Mesothelial cell of epicardium (in vitro differentiated cells): ENCODE measurements around the gene GLDC. TPM values are rescaled to one million over a fixed set of nuclear protein-coding genes. Genes with fewer than 3 reads are reported as not detected.
A peak's percentile ranks its signal among the peaks of the same experiment; 100 is the strongest.

ENCODE experiments used
- DNase-seq, 2 experiments: peaks; one replicate each; pipeline ENCODE4 v3.0.0; 2021; ENCODE audit warnings: low spot score in 2 of 2; ENCODE audit not compliant: unreplicated experiment in 2 of 2
- H3K27ac Mint-ChIP-seq: 2 replicates; pipeline ENCODE4 v1.8.0; 2021; ENCODE audit warnings: mixed read lengths
- H3K27me3 Mint-ChIP-seq: 2 replicates; pipeline ENCODE4 v1.8.0; 2021; ENCODE audit warnings: low read depth, mixed read lengths
- H3K36me3 Mint-ChIP-seq: 2 replicates; pipeline ENCODE4 v1.8.0; 2021; ENCODE audit warnings: mixed read lengths
- H3K4me1 Mint-ChIP-seq: 2 replicates; pipeline ENCODE4 v1.8.0; 2021; ENCODE audit warnings: mixed read lengths
- H3K4me3 Mint-ChIP-seq: 2 replicates; pipeline ENCODE4 v1.8.0; 2021; ENCODE audit warnings: mild to moderate bottlenecking, moderate library complexity, mixed read lengths
- H3K9me3 Mint-ChIP-seq: 2 replicates; pipeline ENCODE4 v1.8.0; 2021; ENCODE audit warnings: mixed read lengths
- CTCF ChIP-seq: fragments of 200-600 bp; sonication (generic); IDR thresholded peaks from one replicate; pipeline ENCODE4 v1.5.0; 2021; ENCODE audit warnings: antibody characterized with exemption; ENCODE audit not compliant: unreplicated experiment
- total RNA-seq: library from RNA; stranded (reverse); gene quantifications from 3 replicates; pipeline ENCODE4 v1.2.1, GENCODE V29; 2021

The GLDC gene
- total RNA-seq, 1 donor from 2014 or later, result 2.0 TPM

GRCh38 chr9:6644346-6645104 lies 1.0 kb downstream of the GLDC start:
- TF ChIP-seq CTCF, result no peak
- no peaks in the 10 kb centered on the region for H3K36me3 Mint-ChIP-seq
- H3K9me3 Mint-ChIP-seq, result no peaks in the 10 kb centered on the region
- no peak for DNase-seq
- peaks cover 69% of the 10 kb centered on the region for H3K27me3 Mint-ChIP-seq
- peaks cover 19% of the 10 kb centered on the region for H3K4me1 Mint-ChIP-seq
- H3K4me3 Mint-ChIP-seq, result peak overlapping the region; percentile 66
- H3K27ac Mint-ChIP-seq, result no peak overlapping the region

DNA sequence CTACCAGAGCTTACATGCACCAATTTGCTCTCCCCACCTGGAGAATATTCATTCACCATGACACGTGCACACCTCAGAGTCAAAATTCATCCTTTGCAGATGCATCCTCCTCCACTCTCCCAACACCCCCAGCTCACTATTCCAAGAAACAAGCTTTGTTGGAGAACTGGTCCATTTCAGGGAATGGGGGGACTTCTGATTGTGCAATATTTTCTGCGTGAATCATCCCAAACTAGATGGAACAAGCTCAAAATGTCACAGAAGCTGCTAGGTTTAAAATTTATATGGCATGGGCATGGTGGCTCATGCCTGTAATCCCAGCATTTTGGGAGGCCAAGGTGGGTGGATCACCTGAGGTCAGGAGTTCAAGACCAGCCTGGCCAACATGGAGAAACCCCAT lies 3.6 kb downstream of the GLDC start:
- Mint-ChIP-seq H3K27me3 (peaks cover 51% of the 10 kb centered on the region), H3K27ac (no peak overlapping the region), H3K4me3 (no peak overlapping the region), H3K36me3 (no peaks in the 10 kb centered on the region), H3K4me1 (peaks cover 19% of the 10 kb centered on the region), H3K9me3 (no peaks in the 10 kb centered on the region)
- no peak for TF ChIP-seq CTCF
- no peak for DNase-seq

GRCh38 chr9:6641561-6641960 lies 4.0 kb downstream of the GLDC start:
- Mint-ChIP-seq H3K4me3 (no peak overlapping the region), H3K27me3 (peaks cover 47% of the 10 kb centered on the region), H3K9me3 (no peaks in the 10 kb centered on the region), H3K36me3 (no peaks in the 10 kb centered on the region), H3K27ac (no peak overlapping the region), H3K4me1 (peaks cover 19% of the 10 kb centered on the region)
- no peak for TF ChIP-seq CTCF
- DNase-seq, result no peak

- DNase-seq, result no peak
- Mint-ChIP-seq H3K27ac (no peak overlapping the region), H3K4me1 (peaks cover 15% of the 10 kb centered on the region), H3K36me3 (no peaks in the 10 kb centered on the region), H3K9me3 (no peaks in the 10 kb centered on the region), H3K27me3 (peaks cover 42% of the 10 kb centered on the region), H3K4me3 (no peak overlapping the region)
- no peak for TF ChIP-seq CTCF
Observed at GRCh38 chr9:6641056-6641455, 4.5 kb downstream of the GLDC start.

DNA sequence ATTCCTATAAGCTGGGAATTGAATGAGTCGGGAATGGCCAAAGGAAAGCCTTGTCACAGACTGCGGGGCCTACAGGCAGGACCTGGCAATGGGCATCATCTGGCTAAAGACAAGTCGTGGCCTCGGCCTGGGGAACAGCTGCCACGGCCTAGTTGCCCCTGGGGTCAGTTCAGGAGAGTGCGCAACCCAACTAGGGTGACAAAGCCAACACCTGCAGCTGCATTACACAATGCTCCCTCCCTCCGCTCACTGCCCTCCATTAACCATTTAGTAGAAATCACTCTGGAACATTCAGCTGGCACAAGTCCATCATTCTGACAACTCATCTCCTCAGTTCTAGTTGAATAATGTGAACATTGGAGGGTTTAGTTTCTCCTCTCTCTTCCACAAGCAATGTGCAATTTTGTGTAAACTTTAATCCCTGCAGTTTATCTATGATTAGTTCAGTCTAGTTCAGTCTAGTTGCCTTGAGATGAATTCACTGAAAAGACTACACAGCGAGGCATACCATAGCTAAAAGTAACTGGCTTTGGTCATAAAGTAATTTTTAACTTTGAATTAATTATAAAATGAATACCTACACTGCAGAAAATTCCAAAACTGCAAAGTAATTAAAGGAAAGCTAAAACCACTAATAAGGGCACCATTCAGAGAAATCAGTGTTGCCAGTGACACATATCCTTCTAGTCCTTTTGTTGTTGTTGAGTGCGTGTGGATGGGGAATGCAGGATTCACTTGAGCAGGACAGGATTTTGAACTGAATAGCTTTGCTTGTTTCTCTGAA lies 5.1 kb downstream of the GLDC start:
- H3K4me1 Mint-ChIP-seq, result peaks cover 10% of the 10 kb centered on the region
- no peaks in the 10 kb centered on the region for H3K36me3 Mint-ChIP-seq
- no peak for TF ChIP-seq CTCF
- H3K9me3 Mint-ChIP-seq, result no peaks in the 10 kb centered on the region
- no peak overlapping the region for H3K27ac Mint-ChIP-seq
- no peak for DNase-seq
- peaks cover 36% of the 10 kb centered on the region for H3K27me3 Mint-ChIP-seq
- H3K4me3 Mint-ChIP-seq, result no peak overlapping the region
